ENCODE measurements around the gene USP4. TPM values are rescaled to one million over a fixed set of nuclear protein-coding genes. Genes with fewer than 3 reads are reported as not detected.

The USP4 gene
- total RNA-seq, 1 donor from 2014 or later, result 45.2 TPM

DNA sequence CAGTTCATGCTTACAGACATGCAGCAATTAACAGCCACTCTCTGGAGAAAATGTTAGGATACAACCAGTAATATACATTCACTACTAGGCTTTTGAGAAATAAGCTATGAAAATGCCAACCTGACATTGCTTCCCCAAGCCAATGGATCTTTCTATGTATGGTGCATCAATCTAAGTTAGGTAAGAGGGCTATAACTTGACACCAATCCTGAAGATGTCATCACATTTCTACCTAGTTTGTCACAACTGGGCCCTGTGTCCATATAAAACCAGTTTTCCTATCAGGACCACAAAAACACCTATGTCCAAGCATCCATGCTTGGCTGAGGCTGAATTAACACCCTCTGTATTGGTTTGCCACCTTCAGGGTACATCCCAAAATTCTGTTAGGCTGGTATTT, 32.1 kb upstream of the USP4 start:
- Histone ChIP-seq H3K4me3 (no peak overlapping the region), H3K27ac (no peak overlapping the region), H3K9me3 (no peaks in the 10 kb centered on the region), H3K4me1 (peaks cover 3% of the 10 kb centered on the region), H3K36me3 (peaks cover 0 to 57% of the 10 kb centered on the region in 2 donors), H3K27me3 (no peaks in the 10 kb centered on the region)
- TF ChIP-seq CTCF (IDR thresholded peaks at IDR 0.05) (no peak), POLR2AphosphoS5 (IDR thresholded peaks at IDR 0.05; ENCODE audit: insufficient read depth in 1 of 2, low read depth in 1 of 2) (no peak), POLR2A (IDR thresholded peaks at IDR 0.05) (no peak)
- no peak for DNase-seq (ENCODE audit: extremely low spot score in 2 of 2)
- intact Hi-C loops (cut with DNase I), result no loop called here

DNA sequence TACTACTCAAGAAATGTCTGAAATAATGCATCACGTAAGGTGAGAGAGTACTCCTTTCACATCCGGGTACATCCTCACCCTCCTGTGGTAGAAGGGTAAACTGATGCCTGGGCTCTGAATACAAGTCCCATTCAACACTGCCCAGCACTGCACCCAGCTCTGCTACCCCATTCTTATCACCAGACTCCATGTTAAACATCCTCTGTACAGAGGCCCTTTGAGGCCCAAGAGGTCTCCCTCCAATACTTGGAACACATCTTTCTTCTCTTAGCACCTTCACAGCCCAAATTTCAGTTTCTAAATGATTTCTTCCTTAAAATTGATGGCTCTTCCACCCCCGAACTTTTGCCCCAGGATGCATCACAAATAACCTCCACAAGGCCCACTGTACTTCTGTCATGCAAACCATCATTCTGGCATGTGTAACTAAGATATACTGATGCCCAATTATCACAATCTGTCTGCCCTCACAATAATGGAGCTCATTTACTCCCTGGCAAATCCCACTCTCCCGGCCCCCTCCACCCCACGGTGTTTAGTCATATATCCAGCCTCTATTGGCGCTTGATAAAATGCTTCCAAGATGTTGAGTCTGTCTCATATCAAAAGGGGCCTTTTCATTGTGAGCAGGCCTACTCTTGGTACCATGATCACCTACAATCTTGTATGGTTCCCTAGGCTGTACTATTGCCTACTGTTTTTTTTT, 30.9 kb upstream of the USP4 start:
- Histone ChIP-seq H3K27ac (no peak overlapping the region), H3K9me3 (no peaks in the 10 kb centered on the region), H3K36me3 (peaks cover 0 to 69% of the 10 kb centered on the region in 2 donors), H3K4me3 (no peak overlapping the region), H3K27me3 (no peaks in the 10 kb centered on the region), H3K4me1 (no peaks in the 10 kb centered on the region)
- intact Hi-C loops (cut with DNase I), result no loop called here
- DNase-seq (ENCODE audit: extremely low spot score in 2 of 2), result no peak
- TF ChIP-seq POLR2AphosphoS5 (IDR thresholded peaks at IDR 0.05; ENCODE audit: insufficient read depth in 1 of 2, low read depth in 1 of 2) (no peak), CTCF (IDR thresholded peaks at IDR 0.05) (no peak), POLR2A (IDR thresholded peaks at IDR 0.05) (no peak)

DNA sequence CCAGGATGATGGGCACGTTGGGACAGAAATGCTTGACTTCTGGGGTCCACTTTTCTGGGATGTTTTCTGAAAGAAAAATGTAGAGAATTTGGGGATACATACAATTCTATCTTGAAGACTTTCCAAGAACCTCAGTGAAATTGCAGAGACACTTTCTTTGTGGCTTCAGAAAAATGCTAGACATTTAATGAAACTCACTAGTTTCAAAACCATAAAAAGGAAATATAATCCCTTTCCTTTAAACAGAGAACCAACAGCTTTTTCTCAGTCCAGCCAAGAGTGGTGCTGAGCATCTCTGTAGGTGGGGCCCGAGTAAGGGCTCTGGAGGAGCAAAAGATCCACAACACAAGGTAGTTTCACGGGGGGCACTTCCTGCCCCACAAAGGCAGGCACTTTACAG, 22.7 kb upstream of the USP4 start:
- peaks cover 14% of the 10 kb centered on the region for H3K4me1 ChIP-seq
- DNase-seq (ENCODE audit: extremely low spot score in 2 of 2), result no peak
- no peaks in the 10 kb centered on the region for H3K27me3 ChIP-seq
- TF ChIP-seq POLR2A (IDR thresholded peaks at IDR 0.05), result no peak
- TF ChIP-seq POLR2AphosphoS5 (IDR thresholded peaks at IDR 0.05; ENCODE audit: insufficient read depth in 1 of 2, low read depth in 1 of 2), result no peak
- no peak for TF ChIP-seq CTCF (IDR thresholded peaks at IDR 0.05)
- no peaks in the 10 kb centered on the region for H3K9me3 ChIP-seq
- no peak overlapping the region for H3K4me3 ChIP-seq
- intact Hi-C loops (cut with DNase I), result no loop called here
- H3K36me3 ChIP-seq, result peaks cover 0 to 59% of the 10 kb centered on the region in 2 donors
- H3K27ac ChIP-seq, result no peak overlapping the region

DNA sequence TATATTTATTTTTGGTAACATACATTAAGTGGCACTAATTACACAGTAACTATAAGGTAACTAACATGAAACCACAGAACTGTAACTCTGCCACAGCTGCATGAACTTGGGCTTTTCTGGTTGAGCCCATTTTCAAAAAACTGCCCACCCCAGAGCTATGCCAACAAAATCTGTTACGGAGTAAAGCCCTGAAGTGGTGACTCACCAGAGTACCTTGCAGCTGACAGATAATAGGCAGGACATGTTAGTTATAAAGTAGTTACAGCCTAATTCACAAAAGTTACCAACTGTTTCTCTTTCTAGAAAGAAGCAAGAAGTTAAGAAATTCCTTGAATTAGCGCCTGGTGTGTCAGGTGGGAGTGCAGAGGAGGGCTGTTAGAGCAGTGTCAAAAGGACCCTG, 19.8 kb upstream of the USP4 start:
- peaks cover 0 to 44% of the 10 kb centered on the region in 2 donors for H3K36me3 ChIP-seq
- H3K4me1 ChIP-seq, result peaks cover 37% of the 10 kb centered on the region
- TF ChIP-seq POLR2AphosphoS5 (IDR thresholded peaks at IDR 0.05; ENCODE audit: insufficient read depth in 1 of 2, low read depth in 1 of 2) (no peak), CTCF (IDR thresholded peaks at IDR 0.05) (no peak), POLR2A (IDR thresholded peaks at IDR 0.05) (no peak)

GRCh38 chr3:49358884-49359225, 19.0 kb upstream of the USP4 start:
- Histone ChIP-seq H3K27me3 (no peaks in the 10 kb centered on the region), H3K9me3 (no peaks in the 10 kb centered on the region), H3K4me1 (peaks cover 37% of the 10 kb centered on the region), H3K27ac (peak overlapping the region; percentile 91), H3K36me3 (peaks cover 0 to 44% of the 10 kb centered on the region in 2 donors), H3K4me3 (peak overlapping the region; percentile 78 to 89)
- TF ChIP-seq CTCF (IDR thresholded peaks at IDR 0.05), result no peak
- no peak for TF ChIP-seq POLR2A (IDR thresholded peaks at IDR 0.05)
- TF ChIP-seq POLR2AphosphoS5 (IDR thresholded peaks at IDR 0.05; ENCODE audit: insufficient read depth in 1 of 2, low read depth in 1 of 2), result no peak
- DNase-seq (ENCODE audit: extremely low spot score in 2 of 2), result no peak
- intact Hi-C loops (cut with DNase I), result loop anchor here (5.0 kb wide), 1 partner anchor 48 kb away; no protein-coding TSS in a partner anchor

More for the DNA sequence above, 19.8 kb upstream of the USP4 start:
- H3K4me3 ChIP-seq, result no peak overlapping the region
- no peak overlapping the region for H3K27ac ChIP-seq
- H3K27me3 ChIP-seq, result no peaks in the 10 kb centered on the region
- intact Hi-C loops (cut with DNase I), result loop anchor here (5.0 kb wide), 1 partner anchor 48 kb away; no protein-coding TSS in a partner anchor
- no peak for DNase-seq (ENCODE audit: extremely low spot score in 2 of 2)
- H3K9me3 ChIP-seq, result no peaks in the 10 kb centered on the region

All from vagina (tissue), 2 donors.